ENCODE data around the gene ZFHX3.

- no peak for TF ChIP-seq CTCF (IDR thresholded peaks at IDR 0.05; ENCODE audit: low read depth, low read length)
- TF ChIP-seq EZH2phosphoT487 (IDR thresholded peaks at IDR 0.05; ENCODE audit: low read depth): no peak
These were observed 18.5 kb upstream of the ZFHX3 start for GRCh38 chr16:73066331-73066926.
